ENCODE measurements around the gene E2F6. TPM values are rescaled to one million over a fixed set of nuclear protein-coding genes. Genes with fewer than 3 reads are reported as not detected.

Gene E2F6, protein sequence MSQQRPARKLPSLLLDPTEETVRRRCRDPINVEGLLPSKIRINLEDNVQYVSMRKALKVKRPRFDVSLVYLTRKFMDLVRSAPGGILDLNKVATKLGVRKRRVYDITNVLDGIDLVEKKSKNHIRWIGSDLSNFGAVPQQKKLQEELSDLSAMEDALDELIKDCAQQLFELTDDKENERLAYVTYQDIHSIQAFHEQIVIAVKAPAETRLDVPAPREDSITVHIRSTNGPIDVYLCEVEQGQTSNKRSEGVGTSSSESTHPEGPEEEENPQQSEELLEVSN
- 12.0 and 12.2 TPM in 2 replicates for total RNA-seq

DNA sequence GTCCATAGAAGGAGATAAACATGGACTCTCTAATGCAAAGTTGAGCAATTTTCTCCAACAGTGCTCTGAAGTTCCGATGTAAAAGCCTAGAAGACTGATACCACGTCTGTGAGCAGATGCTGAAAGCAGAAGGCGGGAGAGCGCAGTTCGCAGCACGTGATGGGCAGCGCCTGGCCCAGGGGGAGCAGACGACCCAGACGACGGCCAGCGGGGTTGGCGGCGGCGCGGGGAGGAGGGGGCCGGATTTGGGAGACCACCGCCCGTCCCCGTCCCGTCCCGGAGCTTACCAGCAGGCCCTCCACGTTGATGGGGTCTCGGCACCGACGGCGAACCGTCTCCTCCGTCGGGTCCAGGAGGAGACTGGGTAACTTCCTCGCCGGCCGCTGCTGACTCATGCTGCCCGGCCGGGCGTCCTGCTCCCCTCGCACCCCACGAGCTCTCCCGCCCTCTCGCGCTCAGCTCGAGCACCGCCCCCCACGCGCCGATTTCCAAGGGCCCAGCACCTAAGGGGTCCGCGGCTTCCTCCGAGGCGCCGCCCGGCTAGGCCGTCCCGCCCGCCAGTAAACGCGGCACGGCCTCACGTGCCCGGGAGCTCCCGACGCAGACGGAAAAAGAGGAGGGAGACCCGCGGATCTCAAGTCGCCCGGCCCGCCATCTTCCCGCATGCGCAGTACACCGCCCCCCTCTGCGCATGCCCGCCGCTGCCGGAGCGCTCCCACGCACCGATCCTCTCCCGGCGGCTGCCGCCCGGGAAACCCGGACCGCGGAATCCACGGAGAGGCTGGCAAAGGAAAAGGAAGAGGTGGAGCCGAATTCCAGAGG lies at the start of gene E2F6:
E2F6 (minus strand) TSS at position 677 of the 822 bp plus-strand sequence; CDS start at position 395, 282 bp downstream.
- intact Hi-C loops (cut with micrococcal nuclease) = loop anchor here (1.0 to 10.0 kb wide), 7 partner anchors 120 to 1249 kb away; partner anchors contain the start of genes LPIN1, PDIA6, SLC66A3 and TRIB2

DNA sequence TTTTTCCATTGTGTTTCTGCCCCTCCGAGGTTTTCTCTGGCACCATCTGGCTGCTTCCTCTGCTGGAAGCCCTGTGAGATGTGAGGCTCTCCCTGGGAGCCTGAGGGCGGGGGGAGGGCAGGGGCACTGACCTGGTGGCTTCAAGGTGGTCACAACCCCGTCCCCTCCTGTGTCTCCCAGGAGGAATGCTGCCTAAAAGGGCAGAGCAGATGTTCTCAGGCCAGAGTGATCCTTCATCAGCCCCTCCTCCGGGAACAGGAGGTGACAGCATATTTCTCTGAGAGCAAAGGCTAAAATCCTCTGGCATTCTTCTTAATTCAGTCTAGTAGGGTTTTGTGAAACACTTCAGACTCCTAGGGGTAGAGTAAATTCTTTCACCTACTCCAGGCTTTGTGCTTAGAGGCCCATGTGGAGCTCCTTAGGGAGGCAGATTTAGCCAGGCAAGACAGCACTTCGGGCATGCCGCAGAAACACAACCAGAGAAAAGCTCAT lies 49.6 kb upstream of the E2F6 start:
- intact Hi-C loops (cut with micrococcal nuclease) = no loop called here

DNA sequence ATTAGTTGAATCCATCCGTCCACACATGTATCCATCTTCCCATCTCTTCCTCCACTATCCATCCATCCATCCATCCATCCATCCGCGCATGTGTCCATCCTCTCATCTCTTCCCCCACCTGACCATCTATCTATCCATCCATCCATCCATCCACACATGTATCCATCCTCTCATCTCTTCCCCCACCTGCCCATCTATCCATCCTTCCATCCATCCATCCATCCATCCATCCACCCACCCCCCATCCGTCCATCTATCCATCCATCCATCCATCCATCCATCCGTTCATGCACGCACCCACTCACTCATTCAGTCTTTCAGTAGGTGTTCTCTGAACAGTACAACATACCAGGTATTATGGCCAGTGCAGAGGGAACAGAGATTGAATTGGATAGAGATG lies 48.9 kb upstream of the E2F6 start:
- intact Hi-C loops (cut with micrococcal nuclease) = no loop called here

DNA sequence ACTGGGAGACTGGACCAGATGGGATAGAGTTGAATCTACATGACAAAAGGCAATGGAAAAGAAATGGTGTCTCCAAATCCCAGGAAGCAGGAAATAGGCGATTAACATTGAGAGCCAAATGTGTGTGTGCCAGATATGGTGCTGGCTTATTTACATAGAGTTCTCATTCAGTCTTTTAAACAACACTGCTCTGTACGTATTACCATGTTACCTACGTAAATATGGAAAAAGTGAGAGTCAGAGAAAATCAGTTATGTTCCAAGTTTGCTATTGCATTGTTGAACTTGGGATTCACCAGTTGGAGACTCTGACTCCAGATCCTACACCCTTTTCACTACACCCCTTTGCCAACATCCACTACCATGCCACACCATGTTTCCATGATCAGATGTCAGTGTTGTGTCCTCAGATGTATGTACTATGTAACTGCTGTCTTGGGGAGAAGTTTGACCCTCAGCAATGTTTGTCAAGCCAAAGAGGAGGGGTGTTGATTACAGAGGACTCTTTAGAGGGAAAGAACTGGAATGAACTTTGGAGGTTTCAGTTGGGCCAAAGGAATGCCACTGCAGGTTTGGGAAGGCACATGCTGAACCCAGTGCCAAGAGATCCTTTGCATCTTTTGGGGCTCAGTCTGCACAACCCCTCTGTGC lies 48.2 kb upstream of the E2F6 start:
- intact Hi-C loops (cut with micrococcal nuclease) = no loop called here

DNA sequence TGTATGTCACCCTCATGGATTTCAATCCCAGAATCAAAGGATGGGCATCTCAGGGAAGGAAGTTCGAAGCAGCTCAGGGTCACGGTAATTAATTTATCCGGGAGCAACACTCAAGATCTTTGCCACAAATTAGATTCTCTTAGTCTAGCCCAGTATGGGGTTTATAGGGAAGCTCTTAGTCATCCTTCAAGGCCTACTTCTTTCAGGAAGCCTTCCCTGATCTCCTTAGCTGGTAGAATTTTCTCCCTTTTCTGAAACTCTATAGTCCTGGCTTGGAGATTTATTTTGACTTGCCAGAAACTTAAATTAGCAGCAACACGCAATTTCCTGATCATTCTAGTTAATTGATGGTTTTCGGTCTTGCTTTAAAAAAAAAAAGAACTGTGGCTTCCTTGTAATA lies 47.4 kb upstream of the E2F6 start:
- intact Hi-C loops (cut with micrococcal nuclease) = no loop called here

DNA sequence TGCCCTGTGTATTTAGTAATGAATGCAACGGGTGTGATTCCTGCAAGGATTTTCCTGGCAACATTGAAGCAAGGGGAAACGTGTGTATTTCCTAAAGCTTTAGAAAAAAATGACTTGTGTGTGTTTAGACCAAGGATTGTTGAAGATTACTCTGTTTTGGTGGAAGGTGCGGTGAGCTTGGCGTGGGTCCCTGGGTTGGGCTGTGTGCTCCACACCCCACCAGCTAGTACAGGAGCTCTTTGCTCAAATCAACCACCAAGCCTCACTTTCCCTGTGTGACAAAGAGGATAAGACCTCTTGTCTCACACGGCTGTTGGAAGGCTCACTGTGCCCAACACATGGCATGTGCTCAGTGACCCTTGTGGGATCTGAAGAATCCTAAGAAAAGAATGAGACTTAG lies 46.5 kb upstream of the E2F6 start:
- intact Hi-C loops (cut with micrococcal nuclease) = no loop called here

DNA sequence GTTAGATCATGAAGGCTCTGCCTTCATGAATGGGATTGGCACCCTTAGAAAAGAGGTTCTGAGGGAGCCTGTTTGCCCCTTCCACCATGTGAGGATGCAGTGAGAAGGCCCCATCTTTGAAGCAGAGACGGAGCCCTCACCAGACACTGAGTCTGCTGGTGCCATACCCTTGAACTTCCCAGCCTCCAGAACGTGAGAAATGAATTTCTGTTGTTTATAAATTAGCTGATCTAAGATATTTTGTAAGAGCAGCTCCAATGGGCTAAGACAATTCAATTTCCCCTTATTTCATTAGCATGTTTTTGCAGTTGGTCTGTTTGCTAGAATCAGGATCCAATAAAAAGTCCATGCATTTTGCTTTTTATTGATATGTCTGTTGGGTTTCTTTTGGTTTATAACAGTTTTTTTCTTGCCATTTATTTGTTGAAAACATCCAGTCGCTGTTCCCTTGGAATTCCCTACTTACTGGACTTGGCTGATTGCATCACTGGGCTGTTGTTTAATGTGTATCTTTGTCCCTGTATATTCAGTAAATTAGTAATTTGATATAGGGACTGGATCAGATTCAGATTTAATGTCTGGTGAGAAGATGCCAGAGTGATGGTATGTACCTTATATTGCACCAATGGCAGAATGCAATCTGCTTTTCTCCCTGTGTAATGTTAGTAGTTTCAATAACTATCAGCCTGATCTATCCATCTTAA lies 43.8 kb upstream of the E2F6 start:
- intact Hi-C loops (cut with micrococcal nuclease) = no loop called here

DNA sequence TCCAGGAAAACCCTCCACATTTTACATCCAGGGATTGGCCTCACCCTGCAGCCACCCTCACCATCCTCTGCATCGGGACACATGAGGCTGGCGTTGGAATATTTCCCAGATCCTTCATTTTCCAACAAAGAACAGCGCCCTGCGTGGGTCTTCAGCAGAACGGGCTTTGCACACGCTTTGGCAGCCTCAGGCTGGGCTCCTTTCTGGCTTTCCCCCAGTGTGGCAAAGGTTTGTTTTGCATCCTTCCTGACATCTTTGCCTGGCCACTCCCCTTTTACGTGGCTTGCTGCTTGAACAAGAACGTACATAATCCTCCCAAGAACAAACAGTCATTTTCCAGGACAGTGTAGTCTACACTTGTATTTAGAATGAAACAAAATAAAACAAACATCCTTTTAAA lies 42.3 kb upstream of the E2F6 start:
- intact Hi-C loops (cut with micrococcal nuclease) = no loop called here

DNA sequence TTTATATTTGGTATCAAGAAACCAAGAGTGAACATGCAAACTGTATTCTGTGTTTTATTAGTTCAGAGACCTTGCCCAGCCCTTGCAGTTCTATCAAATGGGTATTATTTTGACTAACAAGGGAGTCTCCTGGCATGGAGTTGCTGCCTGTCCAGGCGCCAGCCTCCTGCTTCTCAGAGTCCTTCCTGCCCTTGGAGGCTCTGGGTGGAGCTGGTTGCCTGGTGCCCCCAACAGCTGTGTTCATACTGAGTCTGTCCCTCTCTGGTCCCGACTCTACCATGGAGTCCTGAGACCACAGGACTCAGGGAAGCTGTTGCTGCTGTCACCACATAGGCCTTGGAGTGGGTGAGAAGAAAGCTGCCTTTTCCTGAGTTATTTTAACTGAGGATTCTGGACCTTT lies 41.6 kb upstream of the E2F6 start:
- intact Hi-C loops (cut with micrococcal nuclease) = no loop called here

DNA sequence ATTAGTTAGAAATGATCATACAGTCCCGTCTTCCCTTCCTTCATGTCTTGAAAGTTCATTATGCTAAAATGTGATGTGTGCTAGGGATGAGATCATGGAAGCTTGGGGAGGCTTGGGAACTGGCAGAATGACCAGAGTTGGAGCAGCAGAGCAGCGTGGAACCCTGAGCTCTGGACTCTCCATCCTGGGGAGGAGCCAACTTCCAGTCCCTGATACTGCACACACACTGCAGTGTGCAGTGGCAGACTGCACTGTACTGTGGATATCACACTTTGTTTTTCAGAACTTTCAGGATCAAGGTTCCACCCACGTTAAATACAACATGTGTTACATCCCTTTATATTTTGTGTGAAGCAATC lies 40.6 kb upstream of the E2F6 start:
- intact Hi-C loops (cut with micrococcal nuclease) = no loop called here

DNA sequence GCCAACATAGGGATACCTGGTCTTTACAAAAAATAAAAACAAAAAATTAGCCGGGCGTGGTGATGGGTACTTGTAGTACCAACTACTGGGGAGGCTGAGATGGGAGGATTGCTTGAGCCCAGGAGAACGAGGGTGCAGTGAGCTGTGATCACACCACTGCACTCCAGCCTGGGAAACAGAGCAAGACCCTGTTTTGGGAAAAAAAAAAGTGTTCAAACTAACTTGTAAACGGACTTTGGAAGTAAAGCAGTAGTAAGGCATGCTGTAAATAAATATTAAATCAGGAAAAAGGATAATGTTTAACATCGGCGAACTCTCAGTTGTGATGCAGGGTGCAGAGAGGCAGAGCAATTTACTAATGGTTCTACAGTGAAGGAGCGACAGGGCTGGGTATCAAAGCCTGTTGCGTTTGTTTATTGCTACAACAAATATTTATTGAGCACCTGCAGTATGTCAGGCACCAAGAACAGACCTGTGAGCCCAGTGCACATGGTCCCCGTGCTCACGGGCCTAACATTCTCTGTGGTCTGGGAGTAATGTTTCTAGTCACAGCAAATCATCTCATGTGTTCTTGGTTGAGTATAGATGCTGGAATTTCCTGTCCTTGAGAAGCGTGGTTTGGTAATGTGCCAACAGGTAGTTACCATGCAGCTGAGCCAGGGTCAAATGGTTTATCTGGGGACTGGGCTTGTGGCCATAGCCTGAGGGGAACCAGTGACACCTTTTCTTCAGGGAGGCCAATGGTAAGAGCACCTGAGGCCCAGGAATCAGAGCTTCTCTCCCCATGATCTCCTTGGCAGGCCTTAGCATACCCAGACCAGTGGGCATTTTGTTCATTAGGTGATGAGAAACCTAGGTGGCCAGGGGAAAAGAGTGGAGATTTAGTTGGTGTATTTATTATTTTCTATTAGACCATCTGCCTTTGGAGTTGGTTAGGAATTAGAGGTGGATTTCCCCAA lies 40.0 kb upstream of the E2F6 start:
- intact Hi-C loops (cut with micrococcal nuclease) = no loop called here

DNA sequence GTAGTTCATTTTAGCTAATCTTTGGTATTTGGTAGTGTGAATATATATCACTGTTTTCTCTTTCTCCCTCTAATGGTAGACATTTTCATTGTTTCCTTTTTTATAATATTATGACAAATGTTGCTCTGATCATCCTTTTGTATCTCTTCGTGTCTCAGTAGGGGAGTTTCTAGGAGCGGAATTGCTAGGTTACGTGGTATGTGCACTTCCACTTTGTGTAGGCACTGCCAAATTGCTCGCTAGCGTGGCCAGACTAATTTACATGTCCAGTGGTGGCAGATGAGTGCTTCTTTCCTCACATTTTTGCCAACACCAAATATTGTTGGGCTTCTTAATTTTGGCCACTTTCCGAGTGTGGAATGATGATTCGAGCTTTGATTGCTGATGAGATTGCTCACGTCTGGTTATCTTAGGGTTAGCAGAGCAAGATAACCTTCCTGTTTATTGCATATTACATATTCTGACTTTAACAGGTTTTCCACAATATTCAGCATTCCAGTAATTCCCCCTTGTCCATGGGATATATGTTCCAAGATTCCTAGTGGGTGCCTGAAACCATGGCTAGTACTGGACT lies 37.5 kb upstream of the E2F6 start:
- intact Hi-C loops (cut with micrococcal nuclease) = no loop called here

DNA sequence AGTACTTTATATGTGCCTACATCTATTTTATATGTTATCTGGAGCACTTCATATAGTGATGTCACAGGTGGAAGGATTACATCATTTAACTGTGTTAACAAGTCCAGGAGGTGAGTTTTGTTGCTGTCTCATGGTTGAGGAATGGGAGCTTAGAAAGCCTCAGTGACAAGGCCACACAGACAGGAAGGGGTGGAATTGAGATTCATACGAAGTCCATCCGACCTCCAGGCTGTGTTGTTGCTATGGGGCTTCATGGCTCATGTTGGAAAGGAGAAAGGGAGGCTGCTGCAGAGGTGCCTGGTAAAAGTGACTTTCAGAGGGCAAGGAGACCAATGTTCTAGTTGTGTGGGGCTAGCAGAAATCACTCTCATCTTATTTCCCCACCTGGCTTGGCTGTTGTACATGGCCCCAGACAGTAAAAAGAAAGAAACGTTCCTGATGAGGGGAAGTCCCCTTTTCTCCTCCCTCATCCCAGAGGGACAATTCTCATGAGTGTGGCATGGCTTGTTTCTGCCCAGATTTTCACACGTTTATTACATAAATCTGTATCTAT lies 36.9 kb upstream of the E2F6 start:
- intact Hi-C loops (cut with micrococcal nuclease) = no loop called here

DNA sequence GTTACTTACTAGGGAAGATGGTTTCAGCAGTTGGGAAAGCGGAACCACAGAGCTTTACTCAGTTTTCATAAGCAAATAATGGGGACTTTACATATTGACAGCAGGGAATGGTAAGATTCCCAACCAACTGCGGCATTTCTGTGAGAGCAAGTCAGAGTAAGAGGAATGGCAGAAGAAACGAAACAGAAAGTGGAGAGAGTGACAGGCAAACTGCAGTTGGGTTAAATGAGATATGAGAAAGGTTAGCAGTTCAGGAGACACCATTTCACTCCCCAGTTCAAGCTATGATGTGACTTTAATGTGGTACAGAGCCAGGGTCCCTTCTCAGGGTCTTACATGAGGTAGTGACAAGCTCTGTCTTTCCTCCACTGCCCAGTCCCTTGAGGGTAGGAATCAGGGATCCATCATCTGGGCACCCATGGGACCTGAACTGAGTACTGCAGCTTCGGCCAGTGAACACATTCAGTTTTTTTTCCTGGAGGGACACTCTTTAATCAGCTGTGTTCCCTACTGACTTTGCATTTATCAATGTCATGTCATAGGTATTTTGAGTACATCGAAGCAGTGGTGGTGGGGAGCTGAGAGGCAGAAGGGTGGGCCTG lies 34.8 kb upstream of the E2F6 start:
- intact Hi-C loops (cut with micrococcal nuclease) = no loop called here

DNA sequence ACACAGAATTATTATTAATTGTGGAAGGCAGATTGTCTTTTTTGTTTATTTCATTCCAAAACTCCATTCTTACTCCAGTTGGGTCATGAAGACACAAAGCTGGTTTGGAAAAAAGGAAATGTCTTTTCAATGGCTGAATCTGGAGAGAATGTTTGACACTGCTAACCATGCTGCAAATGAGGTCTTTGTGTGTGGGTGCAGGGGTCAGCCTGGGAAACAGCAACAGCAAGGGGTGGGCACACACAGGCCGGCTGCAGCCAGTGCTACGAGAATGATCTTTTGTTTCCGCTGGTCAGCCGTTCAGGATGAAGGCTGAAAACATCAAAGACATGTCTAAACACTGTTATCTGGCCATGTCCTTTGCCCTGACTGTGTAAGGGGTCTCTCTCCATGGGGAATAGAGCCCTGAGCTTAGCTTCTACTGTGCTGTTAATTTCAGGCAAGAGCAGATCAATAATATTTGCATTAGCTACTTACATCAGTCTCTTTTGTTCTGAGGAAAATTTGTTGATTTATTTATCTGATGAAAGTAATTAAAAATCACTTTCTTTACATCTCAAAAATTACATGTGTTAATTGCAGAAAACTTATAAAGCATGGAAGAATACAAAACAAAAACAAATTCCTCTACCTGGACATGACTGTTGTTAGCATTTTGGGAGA lies 33.3 kb upstream of the E2F6 start:
- intact Hi-C loops (cut with micrococcal nuclease) = no loop called here

DNA sequence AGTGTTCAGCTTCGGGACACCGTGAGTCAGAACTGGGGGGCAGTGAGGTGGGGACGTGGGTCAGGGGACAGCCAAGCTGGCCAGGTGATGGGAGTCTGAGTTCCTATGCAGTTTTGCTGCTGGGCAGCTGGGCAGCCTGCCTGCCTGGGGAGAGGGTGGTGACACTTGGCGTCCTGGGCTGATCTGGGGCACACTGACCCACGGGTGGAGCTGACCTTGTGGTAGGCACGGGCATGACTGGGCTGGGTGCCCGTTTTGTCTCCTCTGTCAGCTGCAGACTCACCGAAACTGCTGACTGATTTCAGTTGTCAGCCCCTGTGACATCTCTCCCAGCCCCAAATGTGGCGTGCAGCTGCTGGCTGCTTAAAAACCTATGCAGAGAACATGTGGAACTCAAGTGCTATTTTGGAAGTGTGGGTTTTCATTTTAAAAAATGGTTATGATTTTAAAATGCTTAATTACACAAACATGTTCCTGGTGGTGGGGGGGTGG lies 32.6 kb upstream of the E2F6 start:
- intact Hi-C loops (cut with micrococcal nuclease) = no loop called here

DNA sequence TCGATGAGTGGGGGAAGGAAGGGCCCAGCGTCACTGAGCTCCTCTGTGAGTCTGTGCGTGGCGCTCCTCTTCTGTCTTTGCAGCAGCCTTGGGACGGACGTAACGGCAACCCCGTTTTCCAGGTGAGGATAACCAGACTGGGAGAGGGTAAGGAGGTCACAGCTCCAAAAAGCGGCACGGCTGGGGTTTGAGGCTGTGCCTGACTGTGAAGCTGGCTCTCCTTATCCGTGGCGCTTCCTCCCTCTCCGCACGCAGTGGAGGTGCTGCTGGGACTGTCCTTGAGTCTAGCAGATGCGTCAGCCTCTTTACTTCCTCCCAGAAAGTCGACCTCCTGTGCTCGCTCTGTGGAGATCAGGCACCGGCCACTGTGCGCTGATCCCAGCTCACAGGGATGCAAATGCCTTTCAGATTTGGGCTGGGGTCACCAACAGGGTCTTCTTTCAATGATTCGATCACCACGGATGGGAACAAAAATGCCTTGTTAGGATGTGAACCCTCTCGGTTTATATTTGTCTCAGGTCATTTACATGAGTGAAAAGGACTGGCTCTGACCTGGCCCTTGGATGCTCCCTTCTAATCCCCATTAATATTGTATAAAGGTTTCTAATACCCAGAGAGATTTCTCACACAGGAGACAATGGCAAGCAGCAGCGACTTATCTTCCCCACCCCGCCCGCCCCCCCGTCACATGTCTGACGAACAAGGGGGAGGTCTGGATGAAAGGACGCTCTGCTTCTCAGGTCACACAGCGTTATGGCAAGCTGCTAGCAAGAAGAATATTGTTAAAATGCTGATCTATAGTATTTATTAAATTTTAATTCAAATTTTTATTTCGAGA lies 30.1 kb upstream of the E2F6 start:
- intact Hi-C loops (cut with micrococcal nuclease) = no loop called here

DNA sequence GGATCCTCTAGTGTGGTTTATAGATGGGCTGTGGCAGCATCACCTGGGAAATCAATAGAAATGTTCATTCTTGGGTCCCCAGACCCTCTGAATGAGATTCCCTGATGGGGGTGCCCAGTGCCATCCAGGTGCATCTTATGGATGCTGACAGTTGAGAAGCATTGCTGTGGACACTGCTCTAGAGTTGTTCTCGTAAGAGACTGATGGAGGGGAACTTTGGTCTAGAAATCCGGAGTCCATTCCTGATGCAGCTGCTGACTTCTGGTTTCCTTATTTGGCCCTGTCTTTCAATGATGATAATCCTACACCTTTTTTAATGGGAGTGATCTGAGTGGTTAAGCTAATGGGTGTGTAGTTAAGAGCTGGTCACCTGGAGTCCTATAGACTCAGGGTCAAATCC lies 28.3 kb upstream of the E2F6 start:
- intact Hi-C loops (cut with micrococcal nuclease) = no loop called here

All from T-helper 1 cell treated with Interleukin-12 subunit alpha and Interleukin-12 subunit beta and Interleukin-4 antibody, amounts not matched to agents 30 ng/mL and 1 ng/mL, for 36 hours (primary cell).